Brain pericyte (primary cell): ENCODE results near the gene CMTM6.
"Not testable (repeated sequence)": the region's sequence is repeated elsewhere in the genome, so short reads cannot be mapped to it uniquely, and the experiment has no call there.

Source experiments
- DNase-seq: peaks from one replicate; pipeline ENCODE4 v3.0.0-alpha.2; 2012; ENCODE audit warnings: low read depth, low spot score

CMTM6 gene

DNA sequence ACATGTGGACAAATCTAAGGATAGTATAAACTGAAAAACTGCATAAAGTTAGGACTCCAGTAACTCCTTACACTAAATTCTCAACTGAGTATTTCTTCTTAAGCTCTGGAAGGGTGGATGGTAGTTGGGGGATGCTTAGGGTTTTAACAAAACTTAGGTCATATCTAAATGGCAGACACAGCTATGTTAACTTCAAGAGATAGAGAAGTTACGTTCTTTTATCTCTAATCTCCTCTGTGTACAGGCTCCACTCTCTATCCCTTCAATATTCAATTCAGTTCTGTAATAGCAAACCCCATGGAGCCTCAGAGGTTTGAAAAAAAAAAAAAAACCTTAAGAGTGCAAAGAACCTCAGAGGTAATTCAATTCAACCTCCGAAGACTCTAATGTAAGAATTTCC is 3.1 kb downstream of the CMTM6 start:
- no peak for DNase-seq

DNA sequence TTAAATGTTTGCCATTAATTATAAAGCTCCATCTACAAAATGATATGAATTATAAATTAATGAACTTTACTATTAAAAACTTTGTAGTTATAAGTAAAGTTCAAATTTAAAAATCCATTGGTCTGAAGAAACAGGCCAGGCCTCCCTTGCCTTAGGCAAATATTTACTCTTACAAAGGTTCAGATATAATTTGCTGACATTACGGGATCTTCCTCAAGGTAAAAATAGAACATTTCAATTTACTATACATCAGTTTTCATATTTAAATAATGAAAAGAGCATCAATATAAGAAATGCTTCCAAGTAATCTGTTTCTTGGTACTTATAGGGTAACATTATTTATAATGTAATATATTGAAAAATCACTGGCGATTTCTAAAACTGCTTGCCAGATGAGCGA is 3.7 kb downstream of the CMTM6 start:
- DNase-seq, result no peak

DNA sequence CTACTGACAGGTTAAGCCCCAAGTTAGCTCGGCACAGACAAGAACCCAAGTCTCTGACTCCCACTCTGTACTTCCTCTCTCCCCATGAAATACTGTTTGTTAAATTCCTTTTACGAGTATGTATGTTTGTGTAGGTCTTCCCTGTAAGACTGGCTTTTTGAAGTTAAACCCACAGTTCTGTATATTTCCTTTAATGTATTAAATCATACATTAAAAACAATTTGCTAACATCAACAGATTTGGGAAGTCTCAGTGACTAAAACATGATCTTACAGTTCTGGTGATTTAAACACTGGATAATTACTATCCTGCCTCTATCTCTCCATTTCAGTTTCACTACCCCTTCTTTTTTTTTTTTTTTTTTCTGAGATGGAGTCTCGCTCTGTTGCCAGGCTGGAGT is 4.4 kb downstream of the CMTM6 start:
- DNase-seq, result no peak

DNA sequence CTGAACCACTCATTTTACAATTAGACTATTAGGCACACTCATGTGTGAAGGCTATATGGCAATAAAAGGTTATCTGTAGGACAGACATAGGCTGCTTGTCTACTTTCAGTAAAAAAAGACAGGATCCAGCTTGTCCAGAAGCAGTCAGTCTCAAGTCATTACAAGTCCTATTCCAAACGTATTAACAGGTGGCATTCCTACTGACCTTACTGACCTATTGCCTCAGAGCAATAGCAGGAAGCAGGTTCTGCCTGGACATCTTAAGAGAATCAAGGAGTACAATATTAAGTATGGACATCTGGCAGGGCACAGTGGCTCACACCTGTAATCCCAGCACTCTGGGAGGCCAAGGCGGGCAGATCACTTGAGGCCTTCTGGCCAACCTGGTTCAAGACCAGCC is 7.0 kb downstream of the CMTM6 start:
- no peak for DNase-seq

DNA sequence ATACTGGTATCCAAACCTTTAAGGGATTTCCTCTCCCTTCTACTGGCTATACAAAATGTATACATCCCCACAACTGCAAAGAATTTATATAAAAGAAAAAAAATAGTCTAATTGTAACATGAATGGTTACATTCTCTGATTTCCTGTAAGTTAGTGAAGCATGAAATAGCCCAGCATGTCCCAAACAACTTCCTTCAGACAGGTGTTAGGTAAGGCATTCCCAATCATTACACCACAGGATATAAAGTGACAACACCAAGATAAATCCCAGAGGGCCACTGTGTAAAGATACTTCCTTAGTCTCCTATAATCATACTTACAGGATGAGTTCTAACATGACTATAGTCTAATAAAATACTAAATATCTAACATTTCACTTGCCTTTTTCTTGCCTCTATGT is 7.6 kb downstream of the CMTM6 start:
- DNase-seq, result no peak

DNA sequence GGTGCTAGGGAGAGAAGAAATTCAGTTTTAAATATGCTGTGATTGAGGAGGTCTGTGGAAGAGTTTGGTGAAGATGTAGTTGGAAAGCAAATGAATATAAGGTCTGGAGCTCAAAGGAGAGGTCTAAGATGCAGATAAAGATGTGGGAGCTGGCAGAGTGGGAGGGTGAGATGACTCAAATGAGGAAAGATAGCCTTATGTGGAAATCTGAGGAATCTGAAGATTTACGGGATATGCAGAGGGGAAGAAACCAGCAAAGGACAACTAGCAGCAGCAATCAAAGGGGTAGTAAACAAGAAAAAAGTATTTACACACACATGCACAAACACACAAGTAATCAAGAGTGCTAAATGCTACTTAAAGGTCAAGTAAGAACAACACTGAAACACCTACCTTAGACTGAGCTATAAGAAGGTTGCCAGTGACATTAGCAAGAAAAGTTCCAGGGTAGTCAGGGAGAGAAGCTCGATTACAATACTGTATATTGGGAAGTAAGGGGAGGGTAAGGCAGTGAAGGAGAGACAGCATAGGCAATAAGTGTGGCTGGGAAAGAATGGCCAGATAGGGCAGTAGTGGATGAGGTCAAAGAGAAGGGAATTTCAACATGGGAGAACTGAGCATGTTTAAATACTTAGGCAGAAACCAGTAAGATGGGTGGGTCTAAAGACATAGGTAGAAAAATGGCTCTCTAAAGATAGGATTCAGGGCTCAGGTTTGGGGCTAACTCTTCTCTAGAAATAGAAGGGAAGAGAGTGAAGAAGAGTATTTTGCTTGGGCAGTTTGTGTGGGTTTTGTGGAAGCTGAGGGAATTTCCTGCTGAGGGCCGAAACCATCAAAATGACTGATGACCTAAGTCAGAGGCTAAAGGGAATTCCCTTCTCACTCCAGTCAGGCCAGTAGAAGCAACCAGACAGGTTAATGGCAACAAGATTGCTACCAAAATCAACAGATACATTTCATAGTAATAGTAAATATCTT is 8.9 kb downstream of the CMTM6 start:
- no peak for DNase-seq

DNA sequence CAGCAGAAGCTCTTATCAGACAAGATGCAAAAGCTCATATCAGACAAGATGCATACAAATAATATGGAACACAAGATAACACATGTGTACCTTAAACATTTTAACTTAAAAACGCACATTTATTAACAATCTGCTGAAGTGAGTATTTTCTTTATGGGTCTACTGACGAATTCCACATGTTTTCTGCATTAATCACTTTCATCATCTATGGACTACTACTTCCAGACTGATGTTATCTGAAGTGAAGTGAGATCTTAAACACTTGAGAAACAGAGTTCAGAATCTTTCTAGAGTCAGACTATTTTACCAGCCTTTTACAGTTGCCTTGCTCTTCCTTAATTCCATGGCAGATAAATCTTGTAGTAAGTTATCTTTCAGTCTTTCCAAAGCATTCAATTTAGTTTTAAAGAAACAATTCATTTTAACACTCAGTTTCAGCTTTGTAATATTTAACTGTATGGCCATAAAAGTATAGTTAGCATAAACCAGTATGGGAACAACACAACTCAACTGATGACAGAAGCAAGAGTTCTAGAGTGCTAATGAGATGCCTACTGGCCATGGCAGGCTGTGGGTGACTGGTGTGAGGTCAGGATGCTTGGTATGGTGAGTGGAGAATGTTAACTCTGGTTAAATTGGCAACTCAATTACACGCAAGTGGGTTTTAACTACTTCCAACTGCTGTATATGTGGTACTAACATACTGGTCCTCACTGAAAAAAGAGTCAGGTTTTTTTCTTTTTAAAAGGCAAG is 9.8 kb downstream of the CMTM6 start:
- DNase-seq, result no peak

DNA sequence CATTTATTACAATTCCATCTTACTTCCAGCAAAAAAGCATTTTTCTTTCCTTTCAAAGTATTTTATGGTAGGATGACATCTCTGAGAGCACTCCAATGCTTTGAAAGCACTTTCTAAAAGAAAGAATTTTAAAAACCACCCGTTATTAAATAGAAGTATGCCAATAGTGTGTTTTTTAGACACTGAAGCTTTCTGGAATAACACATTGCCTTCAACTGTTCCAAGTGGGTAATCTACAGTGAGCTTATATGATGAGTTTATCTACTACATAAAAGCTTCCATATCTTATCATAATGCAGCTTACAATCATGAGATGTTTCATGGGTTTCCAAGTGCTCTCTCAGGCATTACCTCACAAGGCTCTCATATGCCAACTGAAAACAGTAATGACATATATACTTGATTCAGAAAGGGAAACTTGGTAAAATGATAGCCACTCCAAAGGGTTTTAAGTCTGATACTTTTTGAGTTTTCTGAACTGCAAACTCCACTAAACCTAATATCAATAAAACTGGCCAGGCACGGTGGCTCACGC is 14.1 kb downstream of the CMTM6 start:
- no peak for DNase-seq

DNA sequence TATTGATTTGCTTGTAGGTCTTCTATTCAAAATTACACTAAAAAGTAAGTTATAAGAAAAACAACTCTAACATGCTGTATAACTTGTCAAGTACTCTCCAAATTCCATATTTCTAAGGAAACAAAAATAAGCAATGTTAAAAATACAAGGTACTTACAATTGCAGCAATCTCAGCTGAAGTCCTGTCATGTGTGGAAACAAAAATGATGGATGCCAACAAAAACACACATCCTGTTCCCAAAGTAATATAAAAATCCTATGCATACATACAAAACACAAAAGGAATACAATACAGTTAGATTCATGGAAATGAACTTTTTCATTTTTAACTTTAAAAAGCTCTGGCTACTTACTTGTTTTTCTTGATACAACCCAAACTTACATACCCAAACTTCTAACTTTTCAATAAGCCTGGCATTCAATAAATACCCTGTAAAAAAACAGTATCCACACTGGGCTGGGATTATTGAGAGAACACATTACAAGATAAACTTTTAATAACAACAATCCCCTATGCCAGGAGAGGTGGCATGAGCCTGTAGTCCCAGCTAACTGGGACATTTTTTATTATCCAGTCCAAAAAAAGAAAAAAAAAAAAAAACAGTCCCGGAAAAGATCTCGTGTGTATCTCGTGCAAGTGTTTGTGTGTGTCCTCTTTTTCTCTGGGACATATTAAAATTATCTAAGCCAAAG is 14.7 kb downstream of the CMTM6 start:
- no peak for DNase-seq

DNA sequence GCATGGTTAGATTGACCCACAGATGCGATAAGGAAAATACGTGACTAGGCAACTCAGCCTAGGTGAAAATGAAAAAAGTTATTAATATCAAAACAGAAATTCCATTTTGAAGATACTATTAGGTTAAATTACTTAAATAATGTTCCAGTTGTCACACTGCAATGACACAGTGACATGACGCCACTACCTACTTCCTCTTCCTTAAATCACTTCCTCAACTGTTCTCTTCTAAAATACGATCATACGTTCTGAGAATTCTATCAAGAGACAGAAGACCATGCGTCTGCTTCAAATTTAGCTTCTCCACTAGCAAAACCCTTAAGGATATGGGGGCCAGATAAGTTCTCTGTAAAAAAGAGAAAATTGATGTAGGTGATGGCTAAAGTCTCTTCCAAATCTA is 18.2 kb downstream of the CMTM6 start:
- DNase-seq, result no peak

DNA sequence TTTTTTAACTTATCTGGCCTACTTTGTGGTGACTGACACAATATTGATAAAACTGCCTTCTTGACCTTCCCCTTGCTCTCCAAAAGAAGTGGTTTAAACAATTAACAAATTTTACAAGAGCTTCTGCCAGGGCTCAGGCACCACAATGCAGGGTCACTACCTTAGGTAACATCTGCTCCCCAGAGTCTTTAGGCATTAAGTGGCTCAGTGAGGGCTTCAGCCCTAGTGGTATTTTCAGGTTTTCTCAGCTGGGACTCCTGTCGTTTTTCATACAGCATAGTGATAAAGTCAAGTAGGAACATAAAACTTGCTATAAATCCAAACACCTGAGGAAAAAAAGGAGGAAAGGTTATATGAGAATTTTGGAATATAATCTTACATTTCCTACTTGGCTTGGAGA is 18.9 kb downstream of the CMTM6 start:
- DNase-seq, result no peak

DNA sequence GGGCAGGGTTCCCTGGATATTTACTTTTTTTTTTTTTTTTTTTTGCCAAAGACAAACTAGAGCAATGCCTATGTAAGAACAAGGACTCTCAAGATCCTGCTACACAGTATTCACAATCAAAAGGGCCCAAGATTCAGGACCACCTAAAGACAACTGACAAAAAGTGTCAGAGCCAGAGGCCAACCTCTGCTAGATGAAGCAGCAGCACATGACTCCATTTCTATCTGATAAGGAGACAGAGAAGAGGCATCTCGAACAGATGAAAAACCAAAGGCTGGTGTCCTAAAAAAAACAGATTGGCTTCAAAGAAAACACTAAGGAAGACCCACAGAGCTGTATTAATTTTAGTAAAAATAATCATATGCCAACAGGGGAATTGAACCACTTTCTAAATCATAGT is 20.0 kb downstream of the CMTM6 start:
- no peak for DNase-seq

DNA sequence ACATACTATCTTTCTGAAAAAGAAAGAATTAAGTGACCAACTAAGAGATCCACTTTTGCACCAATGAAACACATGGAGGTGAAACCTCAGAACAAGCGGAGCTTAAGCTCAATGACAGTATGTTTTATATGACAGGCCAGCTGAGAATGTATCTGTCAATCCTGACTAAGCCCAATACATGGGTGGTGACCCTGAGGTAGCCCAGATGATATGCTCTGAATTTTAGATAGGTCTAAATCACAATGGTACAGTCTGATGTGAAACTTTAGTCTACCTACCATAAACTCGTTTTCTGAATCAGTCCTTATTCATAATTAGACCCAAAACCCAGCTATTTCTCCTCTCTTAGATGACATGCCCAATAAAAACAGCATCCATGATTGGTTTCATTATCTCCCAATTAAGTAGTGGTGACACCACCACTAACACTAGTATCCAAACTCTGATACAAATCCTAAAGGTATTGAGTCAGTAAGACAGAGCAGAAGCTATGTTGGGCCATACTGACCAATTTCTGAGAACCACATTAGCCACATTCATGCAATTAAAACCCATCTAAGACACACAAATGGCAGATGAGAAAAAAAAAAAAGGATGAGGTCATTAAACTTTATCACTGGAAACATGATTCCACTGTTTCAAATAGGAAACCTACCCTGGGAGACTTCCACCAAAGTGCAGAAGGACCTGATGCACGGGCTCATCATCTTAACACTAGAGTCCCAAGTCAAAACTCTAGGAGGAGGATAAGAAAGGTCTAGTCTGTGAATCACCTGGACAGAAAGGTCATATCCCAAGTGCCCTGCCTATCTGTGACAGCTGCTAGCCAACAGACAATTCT is 20.6 kb downstream of the CMTM6 start:
- DNase-seq, result no peak

DNA sequence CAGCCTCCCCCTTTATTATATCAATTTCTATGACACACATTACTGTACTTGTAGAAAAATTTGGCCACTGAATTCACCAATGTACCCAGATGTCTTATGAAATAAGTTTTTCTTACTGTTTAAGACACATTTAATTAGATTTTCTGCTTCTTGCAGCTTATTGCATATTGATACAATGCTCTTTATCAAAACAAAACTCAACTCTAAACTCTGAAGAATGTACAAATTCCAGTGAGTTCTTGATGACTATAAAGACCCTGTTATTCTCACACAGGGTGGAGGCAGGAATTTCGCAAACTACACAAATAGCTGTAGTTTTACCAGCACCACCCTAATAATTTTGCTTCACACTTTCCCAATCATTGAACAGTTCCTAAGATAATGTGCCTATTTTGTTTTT is 22.0 kb downstream of the CMTM6 start:
- no peak for DNase-seq

DNA sequence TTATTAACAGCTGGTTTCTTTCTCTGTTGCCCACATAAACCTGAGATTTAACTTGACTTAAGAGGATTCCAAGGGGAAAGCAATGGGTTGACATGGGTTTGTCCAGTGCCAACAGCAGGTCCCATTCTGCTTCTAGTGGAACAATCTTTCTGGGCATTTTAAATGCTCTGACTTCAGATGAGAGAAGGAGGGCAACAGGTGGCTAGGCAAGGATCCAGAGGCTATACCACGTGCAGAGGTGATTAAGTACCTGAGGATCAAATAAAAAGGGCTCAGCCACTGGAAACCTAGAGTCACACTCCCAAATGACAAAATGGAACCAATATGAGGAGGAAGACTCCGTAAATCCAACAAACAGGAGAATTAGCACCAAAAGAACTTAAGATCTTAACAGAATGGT is 28.5 kb downstream of the CMTM6 start:
- no peak for DNase-seq

DNA sequence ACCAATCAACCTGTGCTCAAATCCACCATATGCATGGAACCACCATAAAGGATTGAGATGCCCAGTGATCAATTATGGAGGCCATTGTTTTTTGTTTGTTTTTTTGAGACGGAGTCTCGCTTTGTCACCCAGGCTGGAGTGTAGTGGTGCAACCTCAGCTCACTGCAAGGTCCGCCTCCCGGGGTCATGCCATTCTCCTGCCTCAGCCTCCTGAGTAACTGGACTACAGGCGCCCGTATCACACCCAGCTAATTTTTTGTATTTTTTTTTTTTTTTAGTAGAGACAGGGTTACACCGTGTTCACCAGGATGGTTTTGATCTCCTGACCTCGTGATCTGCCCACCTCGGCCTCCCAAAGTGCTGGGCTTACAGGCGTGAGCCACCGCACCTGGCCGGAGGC is 30.5 kb downstream of the CMTM6 start:
- not testable (repeated sequence) for DNase-seq

DNA sequence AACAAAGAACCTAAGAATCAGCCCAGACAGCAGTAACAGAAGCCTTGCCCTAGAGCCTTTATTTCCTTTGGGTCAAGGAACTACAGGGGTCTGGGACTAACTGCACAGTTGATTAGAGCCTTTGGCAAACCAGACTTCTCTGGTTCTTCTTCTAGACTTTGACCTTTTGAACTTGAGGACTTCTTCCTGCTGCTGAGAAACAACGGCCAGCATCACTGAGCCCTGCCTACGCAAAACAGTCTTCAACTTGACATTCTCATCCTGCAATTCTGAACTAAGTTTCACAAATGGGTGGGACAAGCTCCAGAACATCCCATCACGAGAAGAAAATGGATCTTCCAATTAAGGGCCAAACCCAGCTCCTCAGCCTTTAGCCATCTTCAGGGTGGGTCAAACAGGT is 31.4 kb downstream of the CMTM6 start:
- DNase-seq, result no peak

DNA sequence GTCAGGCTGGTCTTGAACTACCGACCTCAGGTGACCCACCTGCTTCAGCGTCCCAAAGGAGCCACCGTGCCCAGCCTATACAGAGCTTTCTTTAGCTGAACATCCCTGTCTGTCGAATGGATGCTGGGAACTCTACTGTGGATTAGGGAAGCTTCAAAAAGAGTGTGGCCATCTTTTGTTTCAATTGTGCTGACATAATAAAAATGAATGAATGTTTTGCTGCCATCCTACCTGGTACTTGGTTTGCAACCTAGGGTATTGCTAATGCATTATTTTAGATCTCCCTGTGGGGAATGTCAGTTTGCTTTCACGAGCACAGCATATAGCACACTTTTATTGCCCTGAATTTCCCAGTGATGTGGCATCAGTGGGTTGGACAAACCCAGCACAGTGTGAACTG is 32.3 kb downstream of the CMTM6 start:
- DNase-seq, result no peak

DNA sequence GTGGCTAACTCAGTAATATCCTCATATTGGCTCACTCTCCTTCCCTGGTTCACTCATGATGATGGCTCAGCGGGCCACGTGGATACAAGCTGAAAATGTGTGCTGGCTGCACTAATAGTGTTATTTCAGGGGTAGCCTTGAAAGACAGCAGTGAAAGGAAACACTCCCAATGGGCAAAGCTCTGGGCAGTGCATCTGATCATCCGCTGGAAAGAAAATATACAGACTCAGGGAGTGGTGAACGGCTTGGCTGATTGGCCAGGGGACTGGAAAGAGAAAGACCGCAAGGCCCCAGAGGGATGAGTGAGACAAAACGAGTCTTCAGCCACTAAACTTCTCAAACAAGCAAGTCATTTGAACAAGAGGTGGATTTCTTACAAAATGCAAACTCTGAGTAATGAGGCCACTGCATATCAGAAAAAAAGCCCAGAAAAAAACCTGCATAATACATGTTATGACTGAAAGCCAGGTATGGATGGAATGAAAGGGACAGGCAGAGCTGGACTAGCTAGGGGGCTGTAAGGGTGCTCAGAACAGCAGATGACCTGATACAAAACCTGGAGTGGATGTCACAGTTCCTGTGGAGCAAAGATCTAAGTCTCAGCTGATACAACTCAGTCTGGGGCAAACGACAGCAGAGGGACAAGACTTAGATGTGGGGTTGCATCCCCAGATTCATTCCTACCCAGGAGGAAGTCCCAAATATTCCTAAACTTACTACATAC is 33.3 kb downstream of the CMTM6 start:
- no peak for DNase-seq

DNA sequence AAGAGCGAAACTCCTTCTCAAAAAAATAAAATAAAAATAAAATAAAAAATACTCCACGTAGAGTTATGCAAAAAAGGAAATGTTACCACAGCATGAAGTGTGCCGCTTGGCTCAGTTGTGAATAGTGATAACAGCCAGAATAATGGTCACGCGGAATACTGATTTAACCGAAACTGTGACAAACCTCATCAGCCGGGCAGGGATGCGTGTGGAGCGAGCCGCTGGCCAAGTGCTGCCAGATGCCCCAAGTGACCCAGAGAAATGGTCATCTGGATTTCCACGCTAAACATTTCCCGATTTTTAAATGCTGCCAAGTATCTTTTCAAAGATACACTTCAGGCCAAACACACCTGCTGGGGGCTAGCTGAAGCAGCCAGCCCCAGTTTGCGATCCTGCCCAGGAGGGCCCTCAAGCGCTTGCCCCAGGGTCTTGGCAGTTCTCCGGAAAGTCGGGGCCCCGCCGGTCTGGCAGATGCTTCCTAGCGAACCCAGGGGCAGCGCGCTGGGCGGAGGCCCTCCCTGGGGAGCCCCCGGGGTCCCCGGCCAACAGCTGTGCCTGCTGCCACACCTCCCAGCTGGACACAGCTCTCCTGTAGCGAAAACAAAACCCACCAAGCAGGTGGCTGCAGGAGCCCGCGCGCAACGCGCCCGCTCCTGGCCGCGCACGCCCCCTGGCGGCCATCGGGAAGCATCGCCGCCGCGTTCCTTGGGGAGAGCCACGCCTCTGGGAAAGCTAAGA is 35.1 kb downstream of the CMTM6 start:
- peak; percentile 45 for DNase-seq
